Right lobe of liver (tissue), 4 donors: ENCODE data around the gene PTPRT.

Experiments
- CTCF ChIP-seq, 4 donors: fragments of 200-600 bp in 3 of 4; fragments of 450-650 bp in 1 of 4; IDR thresholded peaks; one replicate each; pipeline versions ENCODE4 v1.5.1 to v1.8.0; 2016 to 2022; ENCODE audit warnings: antibody characterized with exemption in 4 of 4, mild to moderate bottlenecking in 2 of 4
- POLR2A ChIP-seq: fragments of 450-650 bp; IDR thresholded peaks from one replicate; pipeline ENCODE4 v1.6.1; 2017; ENCODE audit warnings: antibody characterized with exemption, mild to moderate bottlenecking
- donor health status: DM: no; HTN: no; CAD: no.
- donor health status: DM: no; HTN: no; CAD: no.
- donor health status: DM: no; HTN: yes; CAD: no.

- TF ChIP-seq CTCF (IDR thresholded peaks at IDR 0.05) (no peak), POLR2A (no peak)
These were observed 547.8 kb downstream of the PTPRT start for GRCh38 chr20:42641886-42642285.
